Loucy (cell line): ENCODE measurements around the gene FCRLB.

Experiments
- CTCF ChIP-seq: fragments of 200-600 bp; sonication (generic); conservative IDR thresholded peaks from 2 replicates; pipeline ENCODE4 v1.5.1; 2014; ENCODE audit warnings: mild to moderate bottlenecking, antibody characterized with exemption, low read length
- EZH2phosphoT487 ChIP-seq: fragments of 200-600 bp; IDR thresholded peaks from 2 replicates; pipeline ENCODE4 v1.6.1; 2018; ENCODE audit warnings: antibody characterized with exemption, mild to moderate bottlenecking, moderate library complexity, borderline replicate concordance

DNA sequence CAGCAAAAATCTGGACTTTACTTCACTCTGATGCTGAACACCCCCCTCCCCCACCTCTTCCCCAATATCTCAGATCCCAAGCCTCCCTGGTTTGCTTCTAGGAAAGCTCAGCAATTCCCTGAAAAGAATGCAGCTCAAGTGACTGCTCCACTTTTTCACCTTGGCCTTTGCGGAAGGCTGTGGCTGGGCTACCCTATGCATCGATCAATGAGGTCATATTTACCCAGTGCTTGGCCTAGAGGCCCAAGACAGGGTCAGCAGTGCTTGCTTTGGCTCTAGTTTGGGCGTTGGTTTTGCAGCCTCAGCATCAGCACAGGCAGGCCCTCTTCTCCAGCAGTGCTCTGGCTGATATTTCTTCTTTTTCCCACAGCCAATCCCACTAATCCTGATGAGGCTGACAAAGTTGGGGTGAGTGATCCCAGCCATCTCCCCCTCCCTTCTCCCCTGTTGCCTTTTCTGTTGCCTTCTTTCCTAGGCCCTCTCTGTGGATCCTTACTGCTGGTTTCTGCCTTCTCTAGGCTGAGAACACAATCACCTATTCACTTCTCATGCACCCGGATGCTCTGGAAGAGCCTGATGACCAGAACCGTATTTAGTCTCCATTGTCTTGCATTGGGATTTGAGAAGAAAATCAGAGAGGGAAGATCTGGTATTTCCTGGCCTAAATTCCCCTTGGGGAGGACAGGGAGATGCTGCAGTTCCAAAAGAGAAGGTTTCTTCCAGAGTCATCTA lies 44.2 kb upstream of the FCRLB start:
- TF ChIP-seq CTCF (no peak), EZH2phosphoT487 (no peak)
